ENCODE results near the gene VWA3B. TPM values are rescaled to one million over a fixed set of nuclear protein-coding genes. Genes with fewer than 3 reads are reported as not detected.

VWA3B gene
- total and polyA plus RNA-seq, 2 experiments from 2014 or later: 0.80 TPM; not detected in 1

DNA sequence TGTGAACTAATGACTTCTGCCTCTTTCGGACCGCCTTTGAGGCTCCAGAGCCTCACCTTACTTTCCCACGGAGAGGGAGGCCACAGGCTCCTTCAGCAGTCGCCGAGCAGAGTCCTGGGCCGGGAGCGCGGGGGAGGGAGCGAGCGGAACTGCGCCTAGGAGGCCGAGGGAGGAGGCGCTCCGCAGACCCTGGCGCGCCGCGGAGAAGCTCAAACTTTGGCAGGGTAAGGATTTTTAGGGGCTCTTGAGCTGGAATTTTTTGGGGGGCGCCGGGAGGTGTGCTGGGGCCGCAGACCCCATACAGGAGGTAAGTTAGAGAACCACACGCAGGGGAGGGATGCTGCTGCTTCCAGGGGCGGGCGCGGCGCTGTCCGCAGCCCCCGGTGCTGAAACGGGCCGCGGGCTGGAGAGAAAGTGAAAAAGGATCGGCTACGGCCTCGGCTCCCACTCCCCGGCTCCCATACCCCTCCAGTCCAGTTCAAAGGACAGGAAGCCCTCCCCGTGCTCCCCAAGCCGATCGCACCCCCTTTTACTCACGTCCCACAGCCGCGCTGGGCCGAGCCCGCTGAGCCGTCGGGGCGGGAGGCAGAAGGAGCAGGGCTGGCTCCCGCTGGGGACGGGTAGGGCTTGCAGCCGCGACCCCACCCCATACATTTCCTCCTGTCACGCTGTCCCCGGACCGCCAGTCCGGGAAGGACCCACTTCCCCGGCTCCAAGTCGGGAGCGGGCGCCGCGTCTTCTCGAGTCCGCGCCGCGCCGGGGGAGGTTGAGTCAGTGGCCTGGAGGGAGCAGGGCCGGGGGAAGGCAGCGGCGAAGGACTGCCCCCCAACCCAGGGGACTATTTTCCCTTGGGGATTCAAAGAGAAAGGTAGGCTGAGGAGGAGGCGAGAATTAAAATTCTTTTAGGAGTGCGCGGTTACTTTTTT, 259.6 kb downstream of the VWA3B start, which contains the start of gene CNGA3:
Gene CNGA3 (plus strand): TSS at position 146 of the 926 bp plus-strand sequence. CDS start 23,520 bp downstream, outside the sequence.
- no peaks in the 10 kb centered on the region for H3K36me3 ChIP-seq (replicated peaks; ENCODE audit: insufficient read depth, low read depth)
- H2AFZ ChIP-seq: no peak within 1 kb of the TSS
- no peaks in the 10 kb centered on the region for H3K79me2 ChIP-seq
- H3K4me1 ChIP-seq (ENCODE audit: insufficient read depth): peaks cover 3% of the 10 kb centered on the region
- peak within 1 kb of the TSS; percentile 88 for H3K4me2 ChIP-seq
- TF ChIP-seq EZH2phosphoT487 (IDR thresholded peaks at IDR 0.05; ENCODE audit: low read depth, severe bottlenecking, unreplicated experiment): peak; percentile 19
- TF ChIP-seq EZH2 (IDR thresholded peaks at IDR 0.05; ENCODE audit: borderline replicate concordance): peak; percentile 73
- TF ChIP-seq, protein P1, sequence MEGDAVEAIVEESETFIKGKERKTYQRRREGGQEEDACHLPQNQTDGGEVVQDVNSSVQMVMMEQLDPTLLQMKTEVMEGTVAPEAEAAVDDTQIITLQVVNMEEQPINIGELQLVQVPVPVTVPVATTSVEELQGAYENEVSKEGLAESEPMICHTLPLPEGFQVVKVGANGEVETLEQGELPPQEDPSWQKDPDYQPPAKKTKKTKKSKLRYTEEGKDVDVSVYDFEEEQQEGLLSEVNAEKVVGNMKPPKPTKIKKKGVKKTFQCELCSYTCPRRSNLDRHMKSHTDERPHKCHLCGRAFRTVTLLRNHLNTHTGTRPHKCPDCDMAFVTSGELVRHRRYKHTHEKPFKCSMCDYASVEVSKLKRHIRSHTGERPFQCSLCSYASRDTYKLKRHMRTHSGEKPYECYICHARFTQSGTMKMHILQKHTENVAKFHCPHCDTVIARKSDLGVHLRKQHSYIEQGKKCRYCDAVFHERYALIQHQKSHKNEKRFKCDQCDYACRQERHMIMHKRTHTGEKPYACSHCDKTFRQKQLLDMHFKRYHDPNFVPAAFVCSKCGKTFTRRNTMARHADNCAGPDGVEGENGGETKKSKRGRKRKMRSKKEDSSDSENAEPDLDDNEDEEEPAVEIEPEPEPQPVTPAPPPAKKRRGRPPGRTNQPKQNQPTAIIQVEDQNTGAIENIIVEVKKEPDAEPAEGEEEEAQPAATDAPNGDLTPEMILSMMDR (IDR thresholded peaks at IDR 0.05; ENCODE audit: poor library complexity): no peak
- no peaks in the 10 kb centered on the region for H4K20me1 ChIP-seq (ENCODE audit: insufficient read depth, poor library complexity, severe bottlenecking)
- no peaks in the 10 kb centered on the region for H3K9me3 ChIP-seq (ENCODE audit: low read depth)
- no peak within 1 kb of the TSS for H3K4me3 ChIP-seq
- H3K27ac ChIP-seq: no peak within 1 kb of the TSS
- peaks cover 88% of the 10 kb centered on the region for H3K27me3 ChIP-seq
- WGBS (ENCODE audit: low lambda C conversion rate, missing lambda C conversion rate): 4% methylated on average over 52 of the region's 72 CpGs
- peak; percentile 50 for DNase-seq (ENCODE audit: low spot score)
- H3K9me2 ChIP-seq (replicated peaks; ENCODE audit: insufficient read depth): no peaks in the 10 kb centered on the region

DNA sequence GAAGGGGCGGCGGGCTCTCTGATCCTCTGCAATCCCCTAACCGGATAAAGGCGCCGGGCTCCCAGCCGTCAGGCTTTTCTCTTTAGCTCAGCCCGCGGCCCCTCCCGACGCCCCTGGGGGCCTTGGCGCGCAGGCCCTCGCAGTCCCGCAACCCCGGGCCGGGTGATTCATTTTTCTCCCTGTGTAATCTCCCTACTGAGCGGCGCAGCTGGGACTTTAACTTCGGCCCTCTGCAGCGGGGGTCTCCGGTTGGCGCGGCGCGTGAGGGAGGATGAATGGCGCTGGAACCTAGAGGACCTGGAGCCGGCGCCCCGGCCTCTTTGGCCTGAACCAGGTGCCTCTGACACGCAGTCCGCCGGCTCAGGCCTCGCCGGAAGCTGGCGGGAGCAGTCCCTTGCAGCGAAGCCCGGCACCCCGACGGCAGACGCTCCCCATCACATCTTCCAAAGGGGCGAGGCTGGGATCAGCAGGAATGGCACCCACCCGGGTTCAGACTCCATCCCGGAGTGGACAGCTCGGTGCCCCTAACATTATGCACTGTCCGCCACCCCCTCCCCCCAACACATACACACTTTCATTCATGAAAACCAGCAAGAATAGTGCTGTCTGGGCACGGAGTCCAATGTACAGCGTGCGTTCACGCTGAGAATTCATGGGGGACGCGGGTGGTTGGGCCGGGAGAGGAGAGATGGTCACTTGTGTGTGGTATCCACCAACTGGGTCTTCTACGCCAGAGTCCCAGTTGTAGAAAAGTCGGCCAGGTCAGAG, 260.5 kb downstream of the VWA3B start:
- H3K4me2 ChIP-seq: peak overlapping the region; percentile 88
- no peak overlapping the region for H2AFZ ChIP-seq
- no peaks in the 10 kb centered on the region for H3K36me3 ChIP-seq (replicated peaks; ENCODE audit: insufficient read depth, low read depth)
- no peaks in the 10 kb centered on the region for H3K79me2 ChIP-seq
- no peaks in the 10 kb centered on the region for H3K9me3 ChIP-seq (ENCODE audit: low read depth)
- H3K4me3 ChIP-seq: no peak overlapping the region
- no peaks in the 10 kb centered on the region for H4K20me1 ChIP-seq (ENCODE audit: insufficient read depth, poor library complexity, severe bottlenecking)
- TF ChIP-seq EZH2phosphoT487 (IDR thresholded peaks at IDR 0.05; ENCODE audit: low read depth, severe bottlenecking, unreplicated experiment) (no peak), EZH2 (IDR thresholded peaks at IDR 0.05; ENCODE audit: borderline replicate concordance) (peak; percentile 82)
- H3K27me3 ChIP-seq: peaks cover 88% of the 10 kb centered on the region
- H3K27ac ChIP-seq: no peak overlapping the region
- WGBS (ENCODE audit: low lambda C conversion rate, missing lambda C conversion rate): 13% methylated on average over 47 of the region's 54 CpGs
- H3K9me2 ChIP-seq (replicated peaks; ENCODE audit: insufficient read depth): no peaks in the 10 kb centered on the region
- H3K4me1 ChIP-seq (ENCODE audit: insufficient read depth): peaks cover 3% of the 10 kb centered on the region
- DNase-seq (ENCODE audit: low spot score): no peak

DNA sequence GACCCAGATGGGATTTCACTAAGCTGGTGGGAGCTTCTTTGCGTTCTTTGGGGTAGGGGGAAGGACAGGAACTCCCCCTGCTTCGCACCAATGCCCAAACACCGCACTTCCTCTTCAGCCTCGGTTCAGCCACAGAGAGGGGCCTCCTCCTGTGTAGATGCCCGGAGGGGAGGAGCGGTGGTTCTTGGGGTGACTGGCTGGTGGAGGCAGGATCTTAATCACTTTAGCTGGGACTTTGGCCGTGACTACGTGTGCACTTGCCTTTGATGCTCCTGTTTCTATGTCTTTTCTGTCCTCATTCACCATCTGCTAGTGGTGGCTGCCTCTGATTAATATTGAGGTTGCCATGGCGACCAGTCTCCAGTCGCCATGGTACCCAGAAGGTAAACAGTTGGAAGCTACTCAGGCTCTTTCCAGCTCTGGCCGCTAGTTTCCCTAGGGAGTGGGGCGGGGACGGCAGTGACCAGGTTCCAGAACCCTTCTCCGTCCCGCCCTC, 261.1 kb downstream of the VWA3B start:
- Histone ChIP-seq H3K4me2 (no peak overlapping the region), H3K79me2 (no peaks in the 10 kb centered on the region), H3K4me3 (no peak overlapping the region), H3K9me2 (replicated peaks; ENCODE audit: insufficient read depth) (no peaks in the 10 kb centered on the region), H4K20me1 (ENCODE audit: insufficient read depth, poor library complexity, severe bottlenecking) (no peaks in the 10 kb centered on the region), H3K9me3 (ENCODE audit: low read depth) (no peaks in the 10 kb centered on the region), H3K4me1 (ENCODE audit: insufficient read depth) (peaks cover 3% of the 10 kb centered on the region), H3K27ac (no peak overlapping the region), H3K27me3 (peaks cover 81% of the 10 kb centered on the region), H3K36me3 (replicated peaks; ENCODE audit: insufficient read depth, low read depth) (no peaks in the 10 kb centered on the region), H2AFZ (no peak overlapping the region)
- WGBS (ENCODE audit: low lambda C conversion rate, missing lambda C conversion rate): 21% methylated on average over 15 of the region's 15 CpGs
- TF ChIP-seq EZH2 (IDR thresholded peaks at IDR 0.05; ENCODE audit: borderline replicate concordance) (no peak), EZH2phosphoT487 (IDR thresholded peaks at IDR 0.05; ENCODE audit: low read depth, severe bottlenecking, unreplicated experiment) (no peak)
- TF ChIP-seq, protein P1 (IDR thresholded peaks at IDR 0.05; ENCODE audit: poor library complexity): no peak
- no peak for DNase-seq (ENCODE audit: low spot score)
